WTC11 (cell line): ENCODE data around the gene SLC17A2. TPM values are rescaled to one million over a fixed set of nuclear protein-coding genes. Genes with fewer than 3 reads are reported as not detected.

ENCODE experiments used
- total RNA-seq: library from RNA; stranded (reverse); gene quantifications from 3 replicates; pipeline ENCODE4 v1.2.3, GENCODE V29; 2021

Gene SLC17A2
- total RNA-seq, 1 experiment from 2014 or later, result not detected

Other genes starting within 250 kb of the SLC17A2 start
- gene SLC17A4, start 175.9 kb downstream of the SLC17A2 start, total RNA-seq, result 0.05 to 0.07 TPM in 2 of 3 replicates, not detected in the other
- not detected in 3 replicates for gene SLC17A1, start 98.6 kb downstream of the SLC17A2 start, total RNA-seq
- gene SLC17A3, start 56.4 kb downstream of the SLC17A2 start, total RNA-seq, result not detected in 3 replicates
- 1.0 to 1.6 TPM (median 1.1 TPM) in 3 replicates for gene TRIM38, start 32.1 kb upstream of the SLC17A2 start, total RNA-seq
- 1.9 to 2.4 TPM (median 2.0 TPM) in 3 replicates for gene HFE, start 156.7 kb upstream of the SLC17A2 start, total RNA-seq